ENCODE data around the gene AUTS2. TPM values are rescaled to one million over a fixed set of nuclear protein-coding genes. Genes with fewer than 3 reads are reported as not detected.

AUTS2 gene
- total RNA-seq, 1 experiment from 2014 or later = 2.5 TPM

DNA sequence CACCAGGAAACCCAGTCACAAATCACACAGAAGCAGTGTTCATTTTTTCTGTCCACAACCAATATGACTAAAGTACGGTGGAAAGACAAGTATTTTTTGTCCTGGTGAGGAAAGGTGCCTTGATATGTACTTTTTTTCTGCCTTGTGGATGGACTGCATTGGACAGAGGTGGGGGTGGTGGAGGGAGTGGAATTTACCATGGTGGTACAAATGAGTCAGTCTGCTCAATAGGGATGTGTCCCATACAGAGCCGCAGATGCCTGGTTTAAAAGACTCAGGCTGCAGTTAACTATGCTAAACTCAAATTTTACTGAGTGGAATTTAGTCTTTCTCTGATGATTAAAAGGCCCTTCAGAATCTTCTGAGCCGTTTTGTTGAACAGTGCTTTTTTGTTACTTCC, 859.2 kb downstream of the AUTS2 start:
- POLR2A ChIA-PET = no interaction called here
- ATAC-seq (no peak), DNase-seq (ENCODE audit: low read depth, low spot score) (no peak)
- H3K27me3 ChIP-seq (ENCODE audit: control insufficient read depth, insufficient read depth, low read length) = no peaks in the 10 kb centered on the region
- no peak overlapping the region for H3K27ac ChIP-seq (ENCODE audit: low read length)
- H3K4me3 ChIP-seq (ENCODE audit: low read depth in 2 of 2, low read length in 2 of 2) = no peak overlapping the region
- intact Hi-C loops (cut with micrococcal nuclease; ENCODE audit: unreplicated experiment) = no loop called here
- in situ Hi-C loops (cut with HindIII; ENCODE audit: low pct_unique_long_range_greater_than_20kb, low sequenced_read_pairs) = no loop called here
- CTCF ChIA-PET = no interaction called here
- BruUV-seq (replicated peaks) = no TSS peak
- H3K36me3 ChIP-seq (ENCODE audit: control insufficient read depth, insufficient read depth, low read length) = no peaks in the 10 kb centered on the region
- H3K4me1 ChIP-seq (ENCODE audit: control insufficient read depth, insufficient read depth, low read length) = no peaks in the 10 kb centered on the region
- no peaks in the 10 kb centered on the region for H3K9me3 ChIP-seq (ENCODE audit: control insufficient read depth, insufficient read depth, low read depth, low read length)
- no peak for TF ChIP-seq TCF7L2 (IDR thresholded peaks at IDR 0.05; ENCODE audit: low read depth, low read length)
- TF ChIP-seq, protein P1, sequence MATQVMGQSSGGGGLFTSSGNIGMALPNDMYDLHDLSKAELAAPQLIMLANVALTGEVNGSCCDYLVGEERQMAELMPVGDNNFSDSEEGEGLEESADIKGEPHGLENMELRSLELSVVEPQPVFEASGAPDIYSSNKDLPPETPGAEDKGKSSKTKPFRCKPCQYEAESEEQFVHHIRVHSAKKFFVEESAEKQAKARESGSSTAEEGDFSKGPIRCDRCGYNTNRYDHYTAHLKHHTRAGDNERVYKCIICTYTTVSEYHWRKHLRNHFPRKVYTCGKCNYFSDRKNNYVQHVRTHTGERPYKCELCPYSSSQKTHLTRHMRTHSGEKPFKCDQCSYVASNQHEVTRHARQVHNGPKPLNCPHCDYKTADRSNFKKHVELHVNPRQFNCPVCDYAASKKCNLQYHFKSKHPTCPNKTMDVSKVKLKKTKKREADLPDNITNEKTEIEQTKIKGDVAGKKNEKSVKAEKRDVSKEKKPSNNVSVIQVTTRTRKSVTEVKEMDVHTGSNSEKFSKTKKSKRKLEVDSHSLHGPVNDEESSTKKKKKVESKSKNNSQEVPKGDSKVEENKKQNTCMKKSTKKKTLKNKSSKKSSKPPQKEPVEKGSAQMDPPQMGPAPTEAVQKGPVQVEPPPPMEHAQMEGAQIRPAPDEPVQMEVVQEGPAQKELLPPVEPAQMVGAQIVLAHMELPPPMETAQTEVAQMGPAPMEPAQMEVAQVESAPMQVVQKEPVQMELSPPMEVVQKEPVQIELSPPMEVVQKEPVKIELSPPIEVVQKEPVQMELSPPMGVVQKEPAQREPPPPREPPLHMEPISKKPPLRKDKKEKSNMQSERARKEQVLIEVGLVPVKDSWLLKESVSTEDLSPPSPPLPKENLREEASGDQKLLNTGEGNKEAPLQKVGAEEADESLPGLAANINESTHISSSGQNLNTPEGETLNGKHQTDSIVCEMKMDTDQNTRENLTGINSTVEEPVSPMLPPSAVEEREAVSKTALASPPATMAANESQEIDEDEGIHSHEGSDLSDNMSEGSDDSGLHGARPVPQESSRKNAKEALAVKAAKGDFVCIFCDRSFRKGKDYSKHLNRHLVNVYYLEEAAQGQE (IDR thresholded peaks at IDR 0.05; ENCODE audit: insufficient read depth in 1 of 2, low read depth in 2 of 2, low read length in 1 of 2) = no peak
- TF ChIP-seq, protein P2, sequence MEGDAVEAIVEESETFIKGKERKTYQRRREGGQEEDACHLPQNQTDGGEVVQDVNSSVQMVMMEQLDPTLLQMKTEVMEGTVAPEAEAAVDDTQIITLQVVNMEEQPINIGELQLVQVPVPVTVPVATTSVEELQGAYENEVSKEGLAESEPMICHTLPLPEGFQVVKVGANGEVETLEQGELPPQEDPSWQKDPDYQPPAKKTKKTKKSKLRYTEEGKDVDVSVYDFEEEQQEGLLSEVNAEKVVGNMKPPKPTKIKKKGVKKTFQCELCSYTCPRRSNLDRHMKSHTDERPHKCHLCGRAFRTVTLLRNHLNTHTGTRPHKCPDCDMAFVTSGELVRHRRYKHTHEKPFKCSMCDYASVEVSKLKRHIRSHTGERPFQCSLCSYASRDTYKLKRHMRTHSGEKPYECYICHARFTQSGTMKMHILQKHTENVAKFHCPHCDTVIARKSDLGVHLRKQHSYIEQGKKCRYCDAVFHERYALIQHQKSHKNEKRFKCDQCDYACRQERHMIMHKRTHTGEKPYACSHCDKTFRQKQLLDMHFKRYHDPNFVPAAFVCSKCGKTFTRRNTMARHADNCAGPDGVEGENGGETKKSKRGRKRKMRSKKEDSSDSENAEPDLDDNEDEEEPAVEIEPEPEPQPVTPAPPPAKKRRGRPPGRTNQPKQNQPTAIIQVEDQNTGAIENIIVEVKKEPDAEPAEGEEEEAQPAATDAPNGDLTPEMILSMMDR (IDR thresholded peaks at IDR 0.05) = no peak
- TF ChIP-seq POLR2AphosphoS5 (IDR thresholded peaks at IDR 0.05; ENCODE audit: low read depth, low read length) = no peak
- TF ChIP-seq SIN3A (IDR thresholded peaks at IDR 0.05; ENCODE audit: borderline replicate concordance, insufficient read depth, low read depth, low read length) = no peak

DNA sequence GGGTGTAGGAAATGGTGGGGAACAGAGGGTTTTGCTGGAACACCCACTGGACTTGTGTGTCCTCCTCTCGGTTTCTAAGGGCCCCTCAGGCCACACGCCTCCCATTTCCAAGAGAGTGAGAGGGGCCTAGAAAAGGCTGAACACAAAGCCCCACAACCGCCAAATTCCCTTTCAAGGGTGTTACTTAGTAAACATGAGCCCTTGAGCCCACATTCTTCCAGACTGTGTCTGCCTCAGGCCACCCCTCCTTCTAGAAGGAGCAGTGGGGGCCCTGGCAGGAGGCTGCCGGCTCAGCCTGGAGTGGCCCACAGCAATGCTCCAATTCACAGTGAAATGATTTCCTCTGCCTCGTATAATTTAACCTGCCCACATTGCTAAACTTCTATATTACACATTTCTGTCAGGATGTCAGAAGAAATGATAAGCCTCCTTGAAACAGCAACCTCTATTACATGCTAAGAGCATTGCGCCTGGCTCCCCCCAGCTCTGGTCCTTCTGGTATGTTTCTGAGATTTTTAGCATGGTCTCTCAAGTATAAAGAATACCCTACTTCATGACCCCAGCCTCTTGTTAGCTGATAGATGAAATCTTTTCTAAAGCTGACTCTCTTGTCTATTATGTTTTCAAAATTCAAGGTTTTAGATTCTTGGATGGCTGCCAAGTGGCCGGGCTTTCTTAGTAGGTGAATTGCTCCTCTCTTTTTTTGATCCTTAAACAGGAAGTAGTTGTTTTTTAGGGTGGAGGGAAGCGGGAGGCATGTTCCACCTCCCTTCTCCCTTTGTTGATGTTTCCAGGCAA, 859.8 kb downstream of the AUTS2 start:
- in situ Hi-C loops (cut with HindIII; ENCODE audit: low pct_unique_long_range_greater_than_20kb, low sequenced_read_pairs) = no loop called here
- H3K27me3 ChIP-seq (ENCODE audit: control insufficient read depth, insufficient read depth, low read length) = no peaks in the 10 kb centered on the region
- no peak for ATAC-seq
- POLR2A ChIA-PET = no interaction called here
- no TSS peak for BruUV-seq (replicated peaks)
- H3K9me3 ChIP-seq (ENCODE audit: control insufficient read depth, insufficient read depth, low read depth, low read length) = no peaks in the 10 kb centered on the region
- H3K27ac ChIP-seq (ENCODE audit: low read length) = no peak overlapping the region
- H3K4me1 ChIP-seq (ENCODE audit: control insufficient read depth, insufficient read depth, low read length) = no peaks in the 10 kb centered on the region
- no peaks in the 10 kb centered on the region for H3K36me3 ChIP-seq (ENCODE audit: control insufficient read depth, insufficient read depth, low read length)
- intact Hi-C loops (cut with micrococcal nuclease; ENCODE audit: unreplicated experiment) = no loop called here
- no peak overlapping the region for H3K4me3 ChIP-seq (ENCODE audit: low read depth in 2 of 2, low read length in 2 of 2)
- CTCF ChIA-PET = no interaction called here
- no peak for DNase-seq (ENCODE audit: low read depth, low spot score)
- no peak for TF ChIP-seq TCF7L2 (IDR thresholded peaks at IDR 0.05; ENCODE audit: low read depth, low read length)
- no peak for TF ChIP-seq SIN3A (IDR thresholded peaks at IDR 0.05; ENCODE audit: borderline replicate concordance, insufficient read depth, low read depth, low read length)

DNA sequence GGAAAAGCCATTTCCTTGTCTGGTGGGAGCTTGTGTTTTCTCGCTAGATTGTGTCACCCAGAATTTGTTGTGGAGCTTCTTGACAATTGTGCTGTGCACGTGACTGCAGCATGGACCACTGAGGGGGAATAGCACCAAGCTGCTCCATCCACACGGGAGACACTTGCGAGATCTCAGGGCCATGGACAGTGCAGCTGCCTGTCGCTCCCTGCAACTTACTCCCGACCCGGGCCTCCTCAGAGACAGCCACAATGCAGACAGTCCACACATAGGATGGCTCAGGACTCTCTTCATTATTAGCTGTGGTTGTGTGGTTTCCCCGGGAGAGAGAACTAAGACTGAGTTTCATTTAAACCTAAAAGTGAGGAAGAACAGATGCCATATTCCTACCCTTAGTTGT, 860.5 kb downstream of the AUTS2 start:
- no TSS peak for BruUV-seq (replicated peaks)
- ATAC-seq (no peak), DNase-seq (ENCODE audit: low read depth, low spot score) (no peak)
- intact Hi-C loops (cut with micrococcal nuclease; ENCODE audit: unreplicated experiment) (no loop called here), in situ Hi-C loops (cut with HindIII; ENCODE audit: low pct_unique_long_range_greater_than_20kb, low sequenced_read_pairs) (no loop called here)
- Histone ChIP-seq H3K4me3 (ENCODE audit: low read depth in 2 of 2, low read length in 2 of 2) (no peak overlapping the region), H3K27ac (ENCODE audit: low read length) (no peak overlapping the region), H3K27me3 (ENCODE audit: control insufficient read depth, insufficient read depth, low read length) (no peaks in the 10 kb centered on the region), H3K9me3 (ENCODE audit: control insufficient read depth, insufficient read depth, low read depth, low read length) (no peaks in the 10 kb centered on the region), H3K4me1 (ENCODE audit: control insufficient read depth, insufficient read depth, low read length) (no peaks in the 10 kb centered on the region), H3K36me3 (ENCODE audit: control insufficient read depth, insufficient read depth, low read length) (no peaks in the 10 kb centered on the region)
- TF ChIP-seq, protein P2 (IDR thresholded peaks at IDR 0.05) = no peak
- TF ChIP-seq, protein P1 (IDR thresholded peaks at IDR 0.05; ENCODE audit: insufficient read depth in 1 of 2, low read depth in 2 of 2, low read length in 1 of 2) = no peak
- TF ChIP-seq TCF7L2 (IDR thresholded peaks at IDR 0.05; ENCODE audit: low read depth, low read length) (no peak), SIN3A (IDR thresholded peaks at IDR 0.05; ENCODE audit: borderline replicate concordance, insufficient read depth, low read depth, low read length) (no peak)
- ChIA-PET POLR2A (no interaction called here), CTCF (no interaction called here)

Data from Panc1 (cell line).